ENCODE data around the gene ZNF503.

ZNF503 gene

GRCh38 chr10:75401569-75402485, at the start of gene ZNF503:
Gene ZNF503, minus strand, starts transcription at chr10:75401764. Its CDS starts 345 bp downstream, at chr10:75401419.
- peak; percentile 47 for DNase-seq

GRCh38 chr10:75450644-75451640, 49.4 kb upstream of the ZNF503 start:
- no peak for DNase-seq

GRCh38 chr10:75450075-75450445, 48.5 kb upstream of the ZNF503 start:
- DNase-seq, result no peak

GRCh38 chr10:75449382-75450074, 48.0 kb upstream of the ZNF503 start:
- DNase-seq, result no peak

- DNase-seq, result no peak
Observed at GRCh38 chr10:75448166-75448565, 46.6 kb upstream of the ZNF503 start.

GRCh38 chr10:75446508-75446907, 44.9 kb upstream of the ZNF503 start:
- no peak for DNase-seq

- DNase-seq, result no peak
Observed at GRCh38 chr10:75444781-75445386, 43.3 kb upstream of the ZNF503 start.

- DNase-seq, result no peak
Observed at GRCh38 chr10:75443362-75443761, 41.8 kb upstream of the ZNF503 start.

- no peak for DNase-seq
Observed at GRCh38 chr10:75441682-75442081, 40.1 kb upstream of the ZNF503 start.

- DNase-seq, result no peak
Observed at GRCh38 chr10:75441196-75441595, 39.6 kb upstream of the ZNF503 start.

- DNase-seq, result no peak
Observed at GRCh38 chr10:75440271-75440793, 38.8 kb upstream of the ZNF503 start.

- DNase-seq, result no peak
Observed at GRCh38 chr10:75439811-75440210, 38.2 kb upstream of the ZNF503 start.

- DNase-seq, result no peak
Observed at GRCh38 chr10:75438275-75438674, 36.7 kb upstream of the ZNF503 start.

- no peak for DNase-seq
Observed at GRCh38 chr10:75437693-75438092, 36.1 kb upstream of the ZNF503 start.

GRCh38 chr10:75436896-75437295, 35.3 kb upstream of the ZNF503 start:
- DNase-seq, result no peak

GRCh38 chr10:75435291-75435690, 33.7 kb upstream of the ZNF503 start:
- DNase-seq, result no peak

GRCh38 chr10:75434291-75434690, 32.7 kb upstream of the ZNF503 start:
- DNase-seq, result no peak

- no peak for DNase-seq
Observed at GRCh38 chr10:75433216-75433615, 31.7 kb upstream of the ZNF503 start.

- no peak for DNase-seq
Observed at GRCh38 chr10:75432763-75433162, 31.2 kb upstream of the ZNF503 start.

GRCh38 chr10:75432176-75432575, 30.6 kb upstream of the ZNF503 start:
- no peak for DNase-seq

- DNase-seq, result peak; percentile 8
Observed at GRCh38 chr10:75431180-75432111, 29.9 kb upstream of the ZNF503 start, which contains the start of gene LRMDA. Gene LRMDA, plus strand, starts transcription at chr10:75431624.

All from SIG-M5 (cell line).